ENCODE results near the gene ZNF438. TPM values are rescaled to one million over a fixed set of nuclear protein-coding genes. Genes with fewer than 3 reads are reported as not detected.

ZNF438 gene
- total and polyA plus RNA-seq, 2 of the 4 experiments (the other 2 are of a cell fraction) = 1.8 to 2.9 TPM

GRCh38 chr10:31000867-31001266, 30.8 kb downstream of the ZNF438 start:
- Histone ChIP-seq H2AK9ac (replicated peaks; ENCODE audit: low read depth, low read length, poor library complexity) (no peak overlapping the region), H2BK20ac (ENCODE audit: low read depth, low read length) (peak overlapping the region; percentile 51), H3K27ac (ENCODE audit: insufficient read depth, low read length) (no peak overlapping the region), H3K4me1 (ENCODE audit: control insufficient read depth, insufficient read depth, low read length) (peaks cover 13% of the 10 kb centered on the region), H2BK15ac (ENCODE audit: low read depth, low read length) (no peak overlapping the region; the same call in 2 of the 3 replicates), H3K4me3 (ENCODE audit: insufficient read depth, low read depth, low read length) (no peak overlapping the region), H3K27me3 (ENCODE audit: control insufficient read depth, insufficient read depth, low read length) (no peaks in the 10 kb centered on the region), H2AFZ (replicated peaks; ENCODE audit: low read length, poor library complexity) (no peak overlapping the region), H3K9me1 (ENCODE audit: insufficient read depth, low read length) (peaks cover 9% of the 10 kb centered on the region; the same call in 1 of the 2 replicates), H3K9ac (ENCODE audit: low read depth, low read length) (no peak overlapping the region), H2BK120ac (ENCODE audit: low read depth, low read length) (peak overlapping the region; percentile 17; the same call in 1 of the 2 replicates), H3K56ac (ENCODE audit: extremely low read depth, insufficient read depth, low read length) (no peak overlapping the region; the same call in 1 of the 2 replicates), H3K36me3 (ENCODE audit: control insufficient read depth, insufficient read depth, low read length) (no peaks in the 10 kb centered on the region), H3K4ac (ENCODE audit: low read depth, low read length) (peak overlapping the region; percentile 39; the same call in 1 of the 2 replicates), H3K79me1 (ENCODE audit: low read depth in 1 of 2, low read length in 2 of 2) (peaks cover 11 to 47% of the 10 kb centered on the region in 2 experiments), H3K9me3 (ENCODE audit: control insufficient read depth, insufficient read depth, low read length) (no peaks in the 10 kb centered on the region), H3K14ac (replicated peaks; ENCODE audit: low read depth, low read length) (peak overlapping the region; percentile 37; the same call in 1 of the 2 replicates), H2AK5ac (ENCODE audit: low read depth, low read length) (no peak overlapping the region), H3K4me2 (ENCODE audit: low read depth, low read length) (no peak overlapping the region), H2BK5ac (ENCODE audit: low read depth, low read length, poor library complexity, severe bottlenecking) (no peak overlapping the region), H4K5ac (ENCODE audit: low read depth, low read length) (no peak overlapping the region), H3K18ac (ENCODE audit: low read depth, low read length) (no peak overlapping the region; the same call in 1 of the 2 replicates), H4K20me1 (ENCODE audit: insufficient read depth, low read length) (no peaks in the 10 kb centered on the region), H4K8ac (ENCODE audit: low read depth in 2 of 2, low read length in 2 of 2) (no peak overlapping the region), H3K23ac (ENCODE audit: low read depth, low read length) (peak overlapping the region; percentile 31), H4K91ac (ENCODE audit: insufficient read depth, low read depth, low read length) (no peak overlapping the region)
- DNase-seq (no peak), ATAC-seq (ENCODE audit: low read depth) (no peak)
- POLR2A ChIA-PET (ENCODE audit: unreplicated experiment) = no interaction called here
- in situ Hi-C loops (cut with MboI; ENCODE audit: low sequenced_read_pairs) = no loop called here
- intact Hi-C loops (cut with micrococcal nuclease) = no loop called here
- WGBS, 2 experiments (ENCODE audit: extremely low coverage in 2 of 2, insufficient read length in 1 of 2) = 100% methylated on average over 1 of the region's 2 CpGs
- dilution Hi-C loops (cut with HindIII; ENCODE audit: low sequenced_read_pairs, unreplicated experiment) = no loop called here
- CTCF ChIA-PET = no interaction called here
- BruUV-seq (replicated peaks) = no TSS peak
- TF ChIP-seq RFX5 (IDR thresholded peaks at IDR 0.05; ENCODE audit: low read depth, low read length) (no peak), ELK1 (IDR thresholded peaks at IDR 0.05; ENCODE audit: borderline replicate concordance, low read depth, low read length) (no peak), POLR2A (IDR thresholded peaks at IDR 0.05; ENCODE audit: low read depth, low read length) (no peak), MXI1 (IDR thresholded peaks at IDR 0.05; ENCODE audit: borderline replicate concordance, low read depth, low read length) (no peak), RAD21 (IDR thresholded peaks at IDR 0.05; ENCODE audit: low read length) (no peak), USF2 (IDR thresholded peaks at IDR 0.05; ENCODE audit: low read depth, low read length) (no peak)
- TF ChIP-seq, protein P1, sequence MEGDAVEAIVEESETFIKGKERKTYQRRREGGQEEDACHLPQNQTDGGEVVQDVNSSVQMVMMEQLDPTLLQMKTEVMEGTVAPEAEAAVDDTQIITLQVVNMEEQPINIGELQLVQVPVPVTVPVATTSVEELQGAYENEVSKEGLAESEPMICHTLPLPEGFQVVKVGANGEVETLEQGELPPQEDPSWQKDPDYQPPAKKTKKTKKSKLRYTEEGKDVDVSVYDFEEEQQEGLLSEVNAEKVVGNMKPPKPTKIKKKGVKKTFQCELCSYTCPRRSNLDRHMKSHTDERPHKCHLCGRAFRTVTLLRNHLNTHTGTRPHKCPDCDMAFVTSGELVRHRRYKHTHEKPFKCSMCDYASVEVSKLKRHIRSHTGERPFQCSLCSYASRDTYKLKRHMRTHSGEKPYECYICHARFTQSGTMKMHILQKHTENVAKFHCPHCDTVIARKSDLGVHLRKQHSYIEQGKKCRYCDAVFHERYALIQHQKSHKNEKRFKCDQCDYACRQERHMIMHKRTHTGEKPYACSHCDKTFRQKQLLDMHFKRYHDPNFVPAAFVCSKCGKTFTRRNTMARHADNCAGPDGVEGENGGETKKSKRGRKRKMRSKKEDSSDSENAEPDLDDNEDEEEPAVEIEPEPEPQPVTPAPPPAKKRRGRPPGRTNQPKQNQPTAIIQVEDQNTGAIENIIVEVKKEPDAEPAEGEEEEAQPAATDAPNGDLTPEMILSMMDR (conservative IDR thresholded peaks at IDR 0.05; ENCODE audit: low read depth, low read length) = no peak
